ENCODE results near the gene THSD7A.

DNA sequence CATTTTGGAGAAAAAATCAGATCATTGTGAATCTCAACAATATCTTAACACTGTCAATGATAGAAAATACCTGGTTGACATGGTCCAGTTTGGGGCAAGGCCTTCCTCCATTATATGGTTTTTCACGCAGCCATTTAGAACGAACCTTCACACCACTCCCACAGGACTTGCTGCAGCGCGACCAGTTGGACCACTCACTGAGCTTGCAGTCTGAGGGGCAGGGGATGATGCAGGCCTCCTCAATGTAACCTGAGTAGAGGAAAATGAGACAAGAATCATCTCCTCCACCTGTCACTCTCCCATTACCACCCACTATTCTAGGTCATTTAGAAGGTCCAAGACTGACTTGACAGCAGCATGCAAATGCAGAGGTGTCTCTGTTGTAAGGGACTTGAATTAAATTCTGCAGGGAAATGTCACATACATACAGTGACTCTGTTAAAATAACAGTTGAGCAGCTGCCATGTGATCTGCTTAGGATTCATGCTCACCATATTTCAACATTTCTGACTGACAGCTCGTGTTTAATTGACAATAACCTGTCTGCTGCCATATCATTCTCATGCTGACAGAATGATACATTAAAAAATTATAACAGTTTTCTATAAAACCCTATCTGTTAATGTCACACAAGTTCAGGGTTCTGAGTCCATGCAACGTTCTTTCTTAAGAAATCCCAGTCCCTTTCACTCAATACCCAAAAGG, 403.0 kb downstream of the THSD7A start:
- TF ChIP-seq CTCF (IDR thresholded peaks at IDR 0.05) (no peak), POLR2A (IDR thresholded peaks at IDR 0.05) (no peak)
